ENCODE data around the gene ITPR1.
"Not testable (repeated sequence)": the region's sequence is repeated elsewhere in the genome, so short reads cannot be mapped to it uniquely, and the experiment has no call there.

The ITPR1 gene

DNA sequence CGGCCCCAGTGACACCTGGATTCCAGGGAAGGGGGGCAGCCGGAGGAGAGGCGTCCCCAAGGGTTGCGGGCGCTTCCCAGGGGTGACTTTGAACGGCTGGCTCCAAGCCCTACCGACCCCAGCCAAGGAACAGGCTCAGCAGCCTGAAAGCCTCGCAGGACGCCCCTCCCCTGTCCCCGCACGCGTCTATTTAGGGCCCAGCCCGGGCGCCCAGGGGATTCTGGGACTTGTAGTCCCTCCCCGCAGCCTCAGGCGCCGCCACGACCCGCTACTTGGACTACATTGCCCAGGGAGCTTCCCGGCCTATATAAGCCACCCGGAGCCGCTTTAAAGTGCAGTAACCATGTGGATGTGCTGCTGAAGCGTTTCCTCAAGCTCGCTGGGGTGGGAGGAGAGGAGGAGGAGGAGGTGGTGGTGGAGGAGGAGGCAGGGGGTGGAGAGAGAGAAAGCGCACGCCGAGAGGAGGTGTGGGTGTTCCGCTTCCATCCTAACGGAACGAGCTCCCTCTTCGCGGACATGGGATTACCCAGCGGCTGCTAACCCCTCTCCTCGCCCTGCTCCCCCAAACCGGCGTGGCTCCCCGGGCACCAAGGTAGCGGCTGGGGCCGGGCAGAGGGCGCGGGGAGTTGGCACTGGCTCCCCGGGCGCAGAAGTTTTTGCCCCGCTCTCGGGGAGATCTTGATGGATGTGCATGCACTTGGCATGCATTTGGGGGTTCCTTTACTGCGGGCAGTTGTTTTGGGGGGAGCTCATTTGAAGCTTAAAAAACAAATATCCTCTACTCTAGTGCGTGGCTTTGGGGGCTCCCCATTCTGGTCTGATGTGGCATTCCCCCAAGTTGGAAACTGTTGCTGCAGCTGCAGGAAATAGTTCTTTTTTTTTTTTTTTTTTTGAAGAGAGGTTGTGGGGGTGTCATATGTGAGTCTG lies at the start of gene ITPR1:
Gene ITPR1 (plus strand): TSS at position 335 of the 927 bp plus-strand sequence. CDS start 23,144 bp downstream, outside the sequence.
- DNase-seq (ENCODE audit: low read depth), result peak; percentile 99

- DNase-seq (ENCODE audit: low read depth), result no peak
Observed at GRCh38 chr3:4447295-4447999, 45.7 kb upstream of the ITPR1 start.

- DNase-seq (ENCODE audit: low read depth), result no peak
Observed at GRCh38 chr3:4448187-4448586, 45.0 kb upstream of the ITPR1 start.

DNA sequence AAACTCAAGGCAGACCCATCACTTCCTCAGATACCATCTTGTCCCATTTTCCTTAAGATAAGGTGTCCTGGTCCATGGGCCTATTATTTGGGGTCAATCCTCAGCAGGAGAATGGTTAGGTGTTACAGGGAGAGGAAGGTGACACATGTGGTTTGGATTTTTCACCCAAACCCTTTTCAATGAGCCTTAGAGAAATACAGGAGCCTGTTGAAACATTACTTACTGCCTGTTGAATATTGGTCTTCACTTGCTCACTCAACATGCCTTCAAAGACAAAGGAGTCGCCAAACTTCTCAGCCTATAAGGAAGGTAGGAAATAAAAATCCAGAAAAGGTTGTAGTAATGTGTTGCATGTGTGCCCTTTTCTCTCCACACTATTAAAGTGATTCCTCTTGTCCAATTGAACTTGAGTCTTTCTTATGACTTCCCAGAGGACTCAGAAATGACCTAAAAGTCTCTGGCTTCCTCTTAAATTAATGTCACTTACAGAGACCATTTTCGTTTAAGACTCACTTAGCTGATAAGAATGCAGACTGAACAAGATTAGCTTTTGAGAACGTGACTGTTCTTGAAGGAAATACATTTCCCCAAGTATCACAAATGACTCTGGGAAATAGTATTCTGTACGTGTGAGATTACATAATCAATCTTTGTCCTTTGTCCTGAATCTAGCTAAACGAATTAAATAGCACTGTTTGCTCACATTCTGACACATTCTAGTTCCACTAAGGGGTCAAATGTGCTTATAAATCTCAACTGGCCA lies 43.9 kb upstream of the ITPR1 start:
- no peak for DNase-seq (ENCODE audit: low read depth)

DNA sequence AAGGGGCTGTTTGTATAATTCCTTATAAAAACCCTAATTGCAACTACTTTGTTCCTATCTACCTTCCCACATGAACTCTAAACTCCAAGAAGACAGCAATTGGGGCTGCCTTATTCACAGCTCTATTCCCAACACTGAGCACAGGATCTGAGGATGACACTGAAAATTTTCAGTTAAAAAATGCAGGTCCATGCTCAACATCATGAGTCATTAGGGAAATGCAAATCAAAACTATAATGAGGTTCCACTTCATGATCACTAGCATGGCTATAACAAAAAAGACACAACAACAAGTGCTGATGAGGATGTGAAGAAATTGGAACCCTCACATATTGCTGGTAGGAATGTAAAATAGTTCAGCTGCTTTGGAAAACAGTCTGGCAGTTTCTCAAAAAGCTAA lies 39.0 kb upstream of the ITPR1 start:
- DNase-seq (ENCODE audit: low read depth), result no peak

- not testable (repeated sequence) for DNase-seq (ENCODE audit: low read depth)
Observed at GRCh38 chr3:4456780-4457179, 36.4 kb upstream of the ITPR1 start.

DNA sequence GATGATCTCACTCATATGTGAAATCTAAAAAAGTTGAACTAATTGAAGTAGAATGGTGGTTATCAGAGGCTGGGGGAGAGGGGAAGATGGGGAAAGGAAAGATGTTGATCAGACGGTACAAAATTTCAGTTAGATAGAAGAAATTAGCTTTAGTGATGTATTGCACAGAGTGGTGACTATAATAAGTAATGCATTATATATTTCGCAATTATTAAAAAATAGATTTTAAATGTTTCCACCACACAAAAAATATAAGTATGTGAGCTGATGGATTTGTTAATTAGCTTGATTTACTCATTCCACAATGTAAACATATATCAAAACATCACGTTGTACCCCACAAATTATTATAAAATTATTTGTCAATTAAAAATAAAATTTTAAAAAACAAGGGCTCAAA lies 34.2 kb upstream of the ITPR1 start:
- no peak for DNase-seq (ENCODE audit: low read depth)

DNA sequence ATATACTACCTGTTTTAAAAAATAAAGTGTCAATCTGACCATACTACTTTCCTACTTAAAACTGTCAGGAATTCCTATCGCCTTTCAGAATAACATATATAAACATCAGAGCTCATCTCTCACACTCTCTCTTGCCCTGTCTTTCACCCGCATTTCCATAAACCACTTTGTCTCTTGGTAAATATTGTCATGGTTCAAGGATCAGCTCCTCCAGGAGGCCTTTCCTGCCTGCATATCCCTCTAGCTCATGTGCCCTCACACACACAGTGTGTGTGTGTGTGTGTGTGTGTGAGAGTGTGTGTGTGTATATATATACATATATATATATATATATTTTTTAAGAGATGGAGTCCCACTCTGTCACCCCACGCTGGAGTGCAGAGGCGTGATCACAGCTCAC lies 32.8 kb upstream of the ITPR1 start:
- DNase-seq (ENCODE audit: low read depth), result no peak

DNA sequence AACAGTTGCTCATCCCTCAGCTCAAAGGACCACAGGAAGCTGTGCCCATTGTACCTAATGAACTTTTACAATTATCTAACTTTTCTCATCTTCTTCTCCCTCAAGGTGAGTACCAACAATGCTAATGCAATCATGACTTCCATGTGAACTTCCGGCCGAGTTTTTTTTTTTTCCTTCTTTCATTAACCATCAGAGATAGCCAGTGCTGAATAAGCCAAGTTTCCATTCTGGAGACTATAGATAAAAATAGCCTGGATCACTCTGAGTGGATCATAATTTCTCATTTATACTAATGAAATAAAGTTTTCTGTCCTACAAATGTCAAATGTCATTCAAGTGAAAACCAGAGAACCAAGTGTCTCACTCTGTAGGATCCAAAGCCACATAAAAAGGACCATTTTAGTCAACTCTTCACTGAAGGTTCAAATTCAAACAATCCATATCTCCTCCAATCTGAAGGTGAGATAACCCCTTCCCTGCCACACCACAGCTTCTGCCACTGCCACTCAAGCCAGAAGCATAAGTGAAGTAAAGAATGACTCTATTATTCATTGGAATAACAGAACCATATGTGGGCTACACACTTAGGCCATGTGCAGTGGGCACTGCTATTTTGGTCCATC lies 31.6 kb upstream of the ITPR1 start:
- no peak for DNase-seq (ENCODE audit: low read depth)

DNA sequence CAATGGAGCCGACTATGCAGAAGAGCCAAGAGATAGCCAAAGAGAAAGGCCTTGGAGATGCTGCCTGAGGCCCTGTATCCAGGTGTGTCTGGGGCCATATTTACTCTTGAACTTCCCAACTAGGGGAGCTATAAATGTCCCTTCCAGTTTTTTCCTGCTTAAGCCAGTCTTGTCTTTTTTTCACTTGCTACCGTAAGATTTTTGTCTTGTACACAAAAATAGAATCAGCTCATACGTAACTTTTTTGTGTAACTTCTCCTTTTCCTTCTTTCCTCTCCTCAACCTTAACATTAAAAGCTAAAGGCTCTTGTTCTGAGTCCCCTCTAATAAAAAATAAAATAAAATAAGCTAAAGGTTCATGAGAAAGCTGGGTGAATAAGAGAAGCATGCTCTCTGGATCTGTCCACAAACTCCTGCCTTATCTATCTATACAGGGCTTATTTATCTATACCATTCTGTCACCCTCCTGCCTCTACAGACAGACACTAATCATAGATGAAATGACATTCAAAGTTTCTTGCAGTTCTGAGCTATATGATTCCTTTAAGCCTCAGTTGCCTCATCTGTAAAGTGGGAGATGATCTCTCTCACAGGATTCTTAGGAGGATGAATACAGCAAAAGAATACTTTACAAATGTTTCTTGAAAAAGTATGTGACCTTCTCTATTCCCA lies 30.6 kb upstream of the ITPR1 start:
- DNase-seq (ENCODE audit: low read depth), result no peak

- no peak for DNase-seq (ENCODE audit: low read depth)
Observed at GRCh38 chr3:4464576-4464975, 28.6 kb upstream of the ITPR1 start.

GRCh38 chr3:4466741-4467521 lies 26.2 kb upstream of the ITPR1 start, which contains the start of gene SUMF1:
TSS of gene SUMF1 (minus strand) at chr3:4467269. CDS start at chr3:4467245, 24 bp downstream.
- DNase-seq (ENCODE audit: low read depth), result peak; percentile 59

GRCh38 chr3:4467522-4467867 lies 25.7 kb upstream of the ITPR1 start:
- no peak for DNase-seq (ENCODE audit: low read depth)

GRCh38 chr3:4471907-4472306 lies 21.2 kb upstream of the ITPR1 start:
- DNase-seq (ENCODE audit: low read depth), result no peak

- DNase-seq (ENCODE audit: low read depth), result no peak
Observed at GRCh38 chr3:4472312-4472711, 20.8 kb upstream of the ITPR1 start.

- DNase-seq (ENCODE audit: low read depth), result no peak
Observed at GRCh38 chr3:4472766-4473165, 20.4 kb upstream of the ITPR1 start.

DNA sequence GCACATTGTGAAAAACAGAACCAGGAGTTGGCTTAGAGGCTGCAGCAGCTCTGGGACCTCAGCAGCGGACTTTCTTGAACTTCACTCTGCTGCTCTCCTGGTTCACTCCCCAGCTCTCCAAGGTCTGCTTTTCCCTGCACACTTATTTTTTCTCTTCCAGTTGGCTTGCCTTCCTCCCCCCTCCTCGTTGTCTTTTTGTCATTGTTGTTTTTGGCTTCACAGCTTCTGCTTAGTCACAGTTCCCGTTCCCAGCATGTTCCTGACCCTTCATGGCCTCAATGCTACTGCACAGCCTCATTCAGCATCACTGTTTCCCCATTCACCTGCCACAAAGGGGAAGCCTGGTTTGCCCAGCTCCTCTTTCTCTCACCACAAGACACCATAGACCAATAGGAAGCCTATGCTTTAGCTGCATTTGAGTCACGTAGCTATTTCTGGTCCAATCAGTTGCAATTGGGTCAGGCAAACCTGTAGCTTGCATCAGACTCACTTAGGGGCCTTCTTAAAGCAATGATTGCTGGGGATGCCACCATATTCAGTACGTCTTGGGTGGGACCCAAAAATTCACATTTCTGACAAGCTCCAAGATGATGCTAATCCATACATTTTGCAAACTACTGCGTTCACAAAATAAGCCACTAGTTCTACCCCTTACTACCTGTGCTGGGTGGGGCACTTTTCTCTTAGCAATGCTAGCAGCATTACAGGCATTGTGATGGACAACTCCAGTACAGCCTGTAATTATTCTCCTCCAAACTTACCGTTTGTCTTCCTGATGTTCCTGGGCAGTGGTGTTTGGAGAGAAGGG lies 18.3 kb upstream of the ITPR1 start:
- peak; percentile 64 for DNase-seq (ENCODE audit: low read depth)

GRCh38 chr3:4475804-4476203 lies 17.3 kb upstream of the ITPR1 start:
- no peak for DNase-seq (ENCODE audit: low read depth)

DNA sequence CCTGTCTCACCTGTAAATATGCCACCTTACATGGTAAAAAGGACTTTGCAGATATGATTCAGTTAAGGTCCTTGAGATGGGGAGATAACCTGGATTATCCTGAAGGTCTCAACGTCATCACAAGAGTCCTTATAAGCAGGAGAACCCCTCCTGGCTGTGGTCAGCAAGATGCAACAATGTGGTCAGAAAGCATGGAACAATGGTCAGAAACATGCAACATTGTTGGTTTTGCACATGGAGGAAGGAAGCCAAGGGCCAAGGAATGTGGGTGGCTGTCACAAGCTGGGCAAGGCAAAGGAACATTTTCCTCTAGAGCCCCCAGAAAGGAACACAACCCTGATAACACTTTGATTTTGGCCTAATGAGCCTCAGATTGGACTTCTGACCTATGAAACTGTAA lies 16.7 kb upstream of the ITPR1 start:
- DNase-seq (ENCODE audit: low read depth), result no peak

GRCh38 chr3:4478261-4478660 lies 14.9 kb upstream of the ITPR1 start:
- no peak for DNase-seq (ENCODE audit: low read depth)

Measured in fibroblast of gingiva (primary cell).